Subcutaneous adipose tissue (tissue), 4 donors: Measurements from ENCODE around the gene GAK. TPM values are rescaled to one million over a fixed set of nuclear protein-coding genes. Genes with fewer than 3 reads are reported as not detected.

Experiments used
- CTCF ChIP-seq: fragments of 450-650 bp; IDR thresholded peaks from one replicate; pipeline ENCODE4 v1.5.1; 2016; ENCODE audit warnings: low read depth, mild to moderate bottlenecking, control low read depth, antibody characterized with exemption, moderate library complexity
- total RNA-seq, 4 donors: library from RNA; depleted of rRNA; stranded (reverse); fragments of >200 nt; gene quantifications; one replicate each; pipeline ENCODE4 v1.1.0, GENCODE V29; 2016

GAK gene
- total RNA-seq, 4 donors from 2014 or later: 37.3 to 124 (median 58.7) TPM

- no peak for TF ChIP-seq CTCF
Measured at GRCh38 chr4:970854-971520, 38.9 kb upstream of the GAK start.

- no peak for TF ChIP-seq CTCF
Measured at GRCh38 chr4:970046-970745, 38.1 kb upstream of the GAK start.

- TF ChIP-seq CTCF: no peak
Measured at GRCh38 chr4:968621-969394, 36.7 kb upstream of the GAK start.

GRCh38 chr4:968221-968620, 36.1 kb upstream of the GAK start:
- TF ChIP-seq CTCF: no peak

GRCh38 chr4:967113-968104, 35.3 kb upstream of the GAK start:
- no peak for TF ChIP-seq CTCF

- no peak for TF ChIP-seq CTCF
Measured at GRCh38 chr4:966266-967112, 34.4 kb upstream of the GAK start.
